SH-SY5Y (cell line): ENCODE data around the gene HIVEP3.

Source experiments
- GATA2 ChIP-seq: IDR thresholded peaks from 2 replicates; pipeline ENCODE4 v1.6.1; 2011; ENCODE audit warnings: mild to moderate bottlenecking, low read depth, low read length
- GATA3 ChIP-seq: IDR thresholded peaks from 2 replicates; pipeline ENCODE4 v1.6.1; 2011; ENCODE audit warnings: low read depth, mild to moderate bottlenecking, low read length, moderate library complexity

DNA sequence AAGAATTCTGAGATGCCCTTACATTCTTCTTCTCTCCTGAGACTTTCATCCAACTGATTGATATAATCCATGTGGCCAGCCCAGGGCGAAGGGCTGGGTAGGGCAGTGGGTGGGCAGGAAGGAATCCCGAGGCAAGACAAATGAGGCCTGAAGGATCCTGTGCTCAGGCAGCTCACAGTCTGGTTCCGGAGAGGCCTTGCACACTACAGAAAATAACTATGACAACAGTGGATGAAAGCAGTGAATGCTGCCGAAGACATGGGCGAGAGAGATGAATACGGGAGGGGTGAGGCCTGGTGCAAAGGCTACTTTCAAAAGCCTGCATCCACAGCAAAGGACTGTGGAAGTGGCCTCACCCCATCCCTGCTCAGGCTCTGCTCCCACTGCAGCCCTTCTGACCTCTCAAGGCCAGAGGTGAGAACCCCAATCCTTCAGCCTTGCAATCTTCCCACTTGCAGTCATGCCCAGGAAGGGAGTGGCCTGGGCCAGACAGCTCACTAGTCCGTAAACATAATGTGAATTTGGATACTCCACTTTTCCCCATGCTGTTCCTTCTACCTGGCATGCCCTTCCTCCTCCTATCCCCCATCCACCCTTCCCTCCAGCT is 250.6 kb downstream of the HIVEP3 start:
- TF ChIP-seq GATA3 (no peak), GATA2 (no peak)
